DND-41 (cell line): ENCODE results near the gene PNCK.
"Not testable (repeated sequence)": the region's sequence is repeated elsewhere in the genome, so short reads cannot be mapped to it uniquely, and the experiment has no call there.

Experiments used
- EZH2 ChIP-seq: IDR thresholded peaks from 3 replicates; pipeline ENCODE4 v1.6.1; 2012; ENCODE audit warnings: borderline replicate concordance, low read depth, mild to moderate bottlenecking, moderate library complexity, low read length, inconsistent platforms; ENCODE audit not compliant: severe bottlenecking
- TF ChIP-seq, protein P1 (sequence below): IDR thresholded peaks from 2 replicates; pipeline ENCODE4 v1.5.1; 2012; ENCODE audit warnings: borderline replicate concordance, low read length, moderate library complexity, mild to moderate bottlenecking; ENCODE audit not compliant: poor library complexity, severe bottlenecking; ENCODE audit errors: extremely low read depth

DNA sequence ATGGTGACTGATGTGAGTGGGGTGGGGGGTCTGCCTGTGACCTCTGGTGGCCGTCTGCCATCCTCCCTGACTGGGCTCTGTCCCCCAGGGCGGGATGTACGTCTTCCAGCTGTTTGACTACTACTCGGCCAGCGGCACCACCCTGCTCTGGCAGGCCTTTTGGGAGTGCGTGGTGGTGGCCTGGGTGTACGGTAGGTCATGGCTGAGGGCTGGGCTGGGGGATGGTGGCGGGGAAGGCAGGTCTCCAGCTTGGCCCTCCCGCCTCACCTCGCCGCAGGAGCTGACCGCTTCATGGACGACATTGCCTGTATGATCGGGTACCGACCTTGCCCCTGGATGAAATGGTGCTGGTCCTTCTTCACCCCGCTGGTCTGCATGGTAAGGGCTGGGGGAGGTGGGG is 20.6 kb upstream of the PNCK start:
- TF ChIP-seq, protein P1, sequence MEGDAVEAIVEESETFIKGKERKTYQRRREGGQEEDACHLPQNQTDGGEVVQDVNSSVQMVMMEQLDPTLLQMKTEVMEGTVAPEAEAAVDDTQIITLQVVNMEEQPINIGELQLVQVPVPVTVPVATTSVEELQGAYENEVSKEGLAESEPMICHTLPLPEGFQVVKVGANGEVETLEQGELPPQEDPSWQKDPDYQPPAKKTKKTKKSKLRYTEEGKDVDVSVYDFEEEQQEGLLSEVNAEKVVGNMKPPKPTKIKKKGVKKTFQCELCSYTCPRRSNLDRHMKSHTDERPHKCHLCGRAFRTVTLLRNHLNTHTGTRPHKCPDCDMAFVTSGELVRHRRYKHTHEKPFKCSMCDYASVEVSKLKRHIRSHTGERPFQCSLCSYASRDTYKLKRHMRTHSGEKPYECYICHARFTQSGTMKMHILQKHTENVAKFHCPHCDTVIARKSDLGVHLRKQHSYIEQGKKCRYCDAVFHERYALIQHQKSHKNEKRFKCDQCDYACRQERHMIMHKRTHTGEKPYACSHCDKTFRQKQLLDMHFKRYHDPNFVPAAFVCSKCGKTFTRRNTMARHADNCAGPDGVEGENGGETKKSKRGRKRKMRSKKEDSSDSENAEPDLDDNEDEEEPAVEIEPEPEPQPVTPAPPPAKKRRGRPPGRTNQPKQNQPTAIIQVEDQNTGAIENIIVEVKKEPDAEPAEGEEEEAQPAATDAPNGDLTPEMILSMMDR: not testable (repeated sequence)
- not testable (repeated sequence) for TF ChIP-seq EZH2
